Measurements from ENCODE around the gene BCL2L2.

Gene BCL2L2, protein sequence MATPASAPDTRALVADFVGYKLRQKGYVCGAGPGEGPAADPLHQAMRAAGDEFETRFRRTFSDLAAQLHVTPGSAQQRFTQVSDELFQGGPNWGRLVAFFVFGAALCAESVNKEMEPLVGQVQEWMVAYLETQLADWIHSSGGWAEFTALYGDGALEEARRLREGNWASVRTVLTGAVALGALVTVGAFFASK

DNA sequence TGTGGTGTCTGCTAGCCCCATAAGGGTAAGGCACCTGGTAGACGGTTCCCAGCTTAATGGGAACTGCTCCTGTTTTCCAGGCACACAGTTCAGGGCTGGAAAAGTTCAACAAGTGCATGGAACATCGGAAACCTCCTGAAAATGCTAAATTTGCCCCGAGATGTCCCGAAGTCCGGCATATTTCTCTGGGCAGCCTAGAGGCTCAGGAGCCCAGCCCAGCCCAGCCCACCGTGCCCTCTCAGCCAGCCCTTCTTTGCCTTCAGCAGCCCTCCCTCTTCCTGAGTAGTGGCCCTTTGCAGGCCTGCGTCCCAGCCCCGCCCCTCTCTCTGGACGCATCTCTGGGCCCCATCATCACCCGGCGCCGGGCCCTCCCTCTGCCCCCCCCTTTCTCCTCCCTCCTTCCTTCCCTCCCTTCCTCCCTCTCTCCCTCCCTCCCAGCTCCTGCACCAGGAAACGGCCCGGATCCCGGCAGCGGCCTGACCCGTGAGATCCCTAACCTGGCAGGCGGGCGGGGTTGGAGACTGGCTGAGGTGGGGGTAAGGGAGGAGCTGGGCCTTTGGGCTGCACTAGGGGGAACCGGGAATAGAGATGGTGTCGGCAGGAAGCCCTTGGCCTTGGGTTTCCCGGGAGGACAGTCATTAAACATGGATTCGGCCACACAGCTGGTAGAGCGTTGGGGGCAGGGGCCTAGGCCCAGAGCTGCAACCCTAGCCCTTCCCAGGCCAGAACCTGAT, at the start of gene BCL2L2:
TSS of gene BCL2L2 (plus strand) at position 422 of the 734 bp plus-strand sequence. CDS start 935 bp downstream, outside the sequence.
- Histone ChIP-seq H3K4me1 (ENCODE audit: control insufficient read depth, insufficient read depth, low read length) (peaks cover 6% of the 10 kb centered on the region; the same call in 1 of the 2 replicates), H3K9me3 (ENCODE audit: control insufficient read depth, insufficient read depth, low read depth, low read length) (no peaks in the 10 kb centered on the region), H3K36me3 (ENCODE audit: control insufficient read depth in 2 of 2, insufficient read depth in 1 of 2, low read length in 2 of 2) (peaks cover 8 to 37% of the 10 kb centered on the region in 2 experiments), H3K27ac (ENCODE audit: extremely low read depth, low read depth, low read length) (peak within 1 kb of the TSS; percentile 85), H3K4me3 (ENCODE audit: low read depth, low read length) (peak within 1 kb of the TSS; percentile 56)
- ChIA-PET CTCF (interaction anchor here (0.6 to 1.3 kb wide), 7 partner anchors 14 to 751 kb away, joined by 3 to 12 read pairs (median 3); partner anchors contain the start of gene DHRS4), POLR2A (interaction anchor here (0.5 to 8.1 kb wide), 14 partner anchors 9 to 532 kb away, joined by 3 to 170 read pairs (median 4); partner anchors contain the start of genes ACIN1, C14orf119, HOMEZ and PABPN1)
- TF ChIP-seq ZNF138 (tag by site-specific recombination; IDR thresholded peaks at IDR 0.05; ENCODE audit: borderline replicate concordance) (no peak), ZNF677 (tag by site-specific recombination; IDR thresholded peaks at IDR 0.05) (no peak), ZNF629 (tag by site-specific recombination; IDR thresholded peaks at IDR 0.05) (peak; percentile 85), ZSCAN23 (tag by site-specific recombination; IDR thresholded peaks at IDR 0.05) (no peak), TCF7L2 (IDR thresholded peaks at IDR 0.05; ENCODE audit: borderline replicate concordance, low read depth, low read length) (no peak), ZNF341 (tag by site-specific recombination; IDR thresholded peaks at IDR 0.05; ENCODE audit: low read depth) (peak; percentile 85), ZBTB21 (tag by site-specific recombination; IDR thresholded peaks at IDR 0.05) (peak; percentile 29; the same call in 1 of the 2 replicates), ZNF10 (tag by site-specific recombination; IDR thresholded peaks at IDR 0.05) (peak; percentile 62; the same call in 1 of the 2 replicates), ZNF274 (IDR thresholded peaks at IDR 0.05; ENCODE audit: low read length) (no peak), ZNF274 (tag by site-specific recombination; IDR thresholded peaks at IDR 0.05; ENCODE audit: borderline replicate concordance) (no peak), ZNF600 (tag by site-specific recombination; IDR thresholded peaks at IDR 0.05) (peak; percentile 95), ZFP41 (tag by site-specific recombination; IDR thresholded peaks at IDR 0.05; ENCODE audit: borderline replicate concordance) (no peak), ZNF837 (tag by site-specific recombination; IDR thresholded peaks at IDR 0.05) (no peak), ZNF664 (tag by site-specific recombination; IDR thresholded peaks at IDR 0.05) (no peak), KLF7 (tag by site-specific recombination; IDR thresholded peaks at IDR 0.05; ENCODE audit: borderline replicate concordance) (peak; percentile 84; the same call in 1 of the 2 replicates), ZNF621 (tag by site-specific recombination; IDR thresholded peaks at IDR 0.05) (no peak), ZNF548 (tag by site-specific recombination; IDR thresholded peaks at IDR 0.05) (no peak), YY1 (tag by site-specific recombination; IDR thresholded peaks at IDR 0.05) (peak; percentile 58; the same call in 1 of the 2 replicates), SCRT1 (tag by site-specific recombination; IDR thresholded peaks at IDR 0.05; ENCODE audit: borderline replicate concordance) (peak; percentile 73; the same call in 1 of the 2 replicates), SETDB1 (IDR thresholded peaks at IDR 0.05; ENCODE audit: insufficient read length, low read length) (no peak), ZIC2 (tag by site-specific recombination; IDR thresholded peaks at IDR 0.05) (peak; percentile 55), SP3 (tag by site-specific recombination; IDR thresholded peaks at IDR 0.05) (peak; percentile 100), GLIS1 (tag by site-specific recombination; IDR thresholded peaks at IDR 0.05) (peak; percentile 51)
- TF ChIP-seq, protein P1, sequence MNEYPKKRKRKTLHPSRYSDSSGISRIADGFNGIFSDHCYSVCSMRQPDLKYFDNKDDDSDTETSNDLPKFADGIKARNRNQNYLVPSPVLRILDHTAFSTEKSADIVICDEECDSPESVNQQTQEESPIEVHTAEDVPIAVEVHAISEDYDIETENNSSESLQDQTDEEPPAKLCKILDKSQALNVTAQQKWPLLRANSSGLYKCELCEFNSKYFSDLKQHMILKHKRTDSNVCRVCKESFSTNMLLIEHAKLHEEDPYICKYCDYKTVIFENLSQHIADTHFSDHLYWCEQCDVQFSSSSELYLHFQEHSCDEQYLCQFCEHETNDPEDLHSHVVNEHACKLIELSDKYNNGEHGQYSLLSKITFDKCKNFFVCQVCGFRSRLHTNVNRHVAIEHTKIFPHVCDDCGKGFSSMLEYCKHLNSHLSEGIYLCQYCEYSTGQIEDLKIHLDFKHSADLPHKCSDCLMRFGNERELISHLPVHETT (tag by site-specific recombination; IDR thresholded peaks at IDR 0.05) = peak; percentile 75; the same call in 1 of the 2 replicates
- TF ChIP-seq, protein P2, sequence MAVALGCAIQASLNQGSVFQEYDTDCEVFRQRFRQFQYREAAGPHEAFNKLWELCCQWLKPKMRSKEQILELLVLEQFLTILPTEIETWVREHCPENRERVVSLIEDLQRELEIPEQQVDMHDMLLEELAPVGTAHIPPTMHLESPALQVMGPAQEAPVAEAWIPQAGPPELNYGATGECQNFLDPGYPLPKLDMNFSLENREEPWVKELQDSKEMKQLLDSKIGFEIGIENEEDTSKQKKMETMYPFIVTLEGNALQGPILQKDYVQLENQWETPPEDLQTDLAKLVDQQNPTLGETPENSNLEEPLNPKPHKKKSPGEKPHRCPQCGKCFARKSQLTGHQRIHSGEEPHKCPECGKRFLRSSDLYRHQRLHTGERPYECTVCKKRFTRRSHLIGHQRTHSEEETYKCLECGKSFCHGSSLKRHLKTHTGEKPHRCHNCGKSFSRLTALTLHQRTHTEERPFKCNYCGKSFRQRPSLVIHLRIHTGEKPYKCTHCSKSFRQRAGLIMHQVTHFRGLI (tag by site-specific recombination; IDR thresholded peaks at IDR 0.05) = 0 out of 2 replicates have a peak, but pooled peaks have one; percentile 19
- TF ChIP-seq, protein P3, sequence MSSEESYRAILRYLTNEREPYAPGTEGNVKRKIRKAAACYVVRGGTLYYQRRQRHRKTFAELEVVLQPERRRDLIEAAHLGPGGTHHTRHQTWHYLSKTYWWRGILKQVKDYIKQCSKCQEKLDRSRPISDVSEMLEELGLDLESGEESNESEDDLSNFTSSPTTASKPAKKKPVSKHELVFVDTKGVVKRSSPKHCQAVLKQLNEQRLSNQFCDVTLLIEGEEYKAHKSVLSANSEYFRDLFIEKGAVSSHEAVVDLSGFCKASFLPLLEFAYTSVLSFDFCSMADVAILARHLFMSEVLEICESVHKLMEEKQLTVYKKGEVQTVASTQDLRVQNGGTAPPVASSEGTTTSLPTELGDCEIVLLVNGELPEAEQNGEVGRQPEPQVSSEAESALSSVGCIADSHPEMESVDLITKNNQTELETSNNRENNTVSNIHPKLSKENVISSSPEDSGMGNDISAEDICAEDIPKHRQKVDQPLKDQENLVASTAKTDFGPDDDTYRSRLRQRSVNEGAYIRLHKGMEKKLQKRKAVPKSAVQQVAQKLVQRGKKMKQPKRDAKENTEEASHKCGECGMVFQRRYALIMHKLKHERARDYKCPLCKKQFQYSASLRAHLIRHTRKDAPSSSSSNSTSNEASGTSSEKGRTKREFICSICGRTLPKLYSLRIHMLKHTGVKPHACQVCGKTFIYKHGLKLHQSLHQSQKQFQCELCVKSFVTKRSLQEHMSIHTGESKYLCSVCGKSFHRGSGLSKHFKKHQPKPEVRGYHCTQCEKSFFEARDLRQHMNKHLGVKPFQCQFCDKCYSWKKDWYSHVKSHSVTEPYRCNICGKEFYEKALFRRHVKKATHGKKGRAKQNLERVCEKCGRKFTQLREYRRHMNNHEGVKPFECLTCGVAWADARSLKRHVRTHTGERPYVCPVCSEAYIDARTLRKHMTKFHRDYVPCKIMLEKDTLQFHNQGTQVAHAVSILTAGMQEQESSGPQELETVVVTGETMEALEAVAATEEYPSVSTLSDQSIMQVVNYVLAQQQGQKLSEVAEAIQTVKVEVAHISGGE (tag by site-specific recombination; conservative IDR thresholded peaks at IDR 0.05; ENCODE audit: low read depth) = peak; percentile 51

Data from HEK293 (cell line).